ENCODE measurements around the gene CHI3L2. TPM values are rescaled to one million over a fixed set of nuclear protein-coding genes. Genes with fewer than 3 reads are reported as not detected.

Gene CHI3L2
- polyA plus RNA-seq, 4 donors: 0.11 to 0.31 TPM; not detected in 2

- DNase-seq (ENCODE audit: low read depth in 4 of 4, low spot score in 3 of 4): no peak
Measured at GRCh38 chr1:111242805-111243523, 15.5 kb downstream of the CHI3L2 start.

DNA sequence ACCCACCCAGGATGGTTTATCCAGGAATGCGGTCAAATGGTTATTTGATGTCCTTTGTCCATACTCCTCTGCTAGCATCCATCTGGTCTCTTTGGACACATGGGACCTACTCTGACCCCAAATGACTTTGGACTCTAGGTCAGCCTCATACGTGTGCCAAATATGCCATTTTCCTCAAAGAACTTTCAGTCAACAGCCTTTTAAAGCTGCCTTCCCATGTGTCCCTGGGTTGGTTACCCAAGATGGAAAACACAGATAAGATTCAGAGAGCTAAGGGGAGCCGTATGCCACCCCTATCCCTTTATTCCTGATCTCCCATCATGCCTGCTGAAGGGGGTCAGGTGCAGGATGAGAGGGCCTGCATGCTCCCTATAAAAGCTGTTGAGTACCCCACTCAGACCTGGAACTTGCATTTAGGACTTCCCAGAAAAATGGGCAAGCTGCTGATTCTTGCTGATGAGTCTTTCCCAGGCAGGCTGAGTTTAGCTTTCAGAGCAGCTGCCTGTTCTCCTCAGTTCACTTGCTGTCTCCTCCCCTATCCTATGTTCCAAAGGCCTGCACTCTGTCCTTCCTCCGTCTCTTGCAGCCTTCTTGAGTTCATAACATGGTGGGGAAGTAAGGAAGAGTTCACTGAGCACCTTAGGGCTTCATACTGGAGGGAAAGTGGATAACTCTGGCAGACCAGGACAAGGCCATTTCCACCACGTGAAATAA, 19.8 kb downstream of the CHI3L2 start:
- DNase-seq (ENCODE audit: low read depth in 4 of 4, low spot score in 3 of 4): no peak

DNA sequence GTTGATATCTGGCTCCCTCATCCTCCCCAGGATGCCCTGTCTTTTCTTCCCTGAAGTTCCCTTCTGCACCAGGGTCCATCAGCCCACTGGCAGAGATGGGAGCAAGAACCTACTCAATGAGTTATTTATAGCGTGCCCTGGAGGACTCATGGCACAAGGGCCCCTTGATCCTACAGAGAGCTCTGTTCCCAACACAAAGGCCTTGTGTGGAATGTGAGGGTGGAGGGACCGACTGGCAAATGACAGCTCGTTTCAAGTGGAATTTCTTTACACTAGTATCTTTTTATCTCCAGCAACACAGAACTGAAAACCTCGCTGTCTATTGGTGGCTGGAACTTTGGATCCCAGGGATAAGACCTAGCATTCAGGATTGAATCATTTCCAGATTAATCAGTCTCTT, 22.4 kb downstream of the CHI3L2 start:
- DNase-seq (ENCODE audit: low read depth in 4 of 4, low spot score in 3 of 4): no peak

DNA sequence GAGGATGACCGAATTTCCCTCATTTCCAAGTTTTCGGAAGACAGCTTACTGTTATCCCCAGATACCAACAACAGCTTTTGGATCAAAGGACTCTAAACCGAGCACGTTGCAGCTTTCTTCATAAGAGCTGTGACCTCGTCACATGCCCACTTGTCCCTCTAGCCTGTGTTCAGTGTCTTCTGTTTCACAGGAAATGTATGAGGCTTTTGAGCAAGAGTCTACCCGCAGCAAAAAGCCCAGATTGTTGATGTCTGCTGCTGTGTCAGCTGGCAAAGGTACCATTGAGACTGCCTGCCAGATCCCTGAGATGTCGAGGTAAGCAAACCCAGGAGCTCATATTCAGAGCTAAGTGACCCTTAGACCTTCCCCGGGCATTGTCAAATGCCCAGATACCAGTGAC, 24.1 kb downstream of the CHI3L2 start:
- DNase-seq (ENCODE audit: low read depth in 4 of 4, low spot score in 3 of 4): no peak

GRCh38 chr1:111252786-111253185, 25.3 kb downstream of the CHI3L2 start:
- no peak for DNase-seq (ENCODE audit: low read depth in 4 of 4, low spot score in 3 of 4)

DNA sequence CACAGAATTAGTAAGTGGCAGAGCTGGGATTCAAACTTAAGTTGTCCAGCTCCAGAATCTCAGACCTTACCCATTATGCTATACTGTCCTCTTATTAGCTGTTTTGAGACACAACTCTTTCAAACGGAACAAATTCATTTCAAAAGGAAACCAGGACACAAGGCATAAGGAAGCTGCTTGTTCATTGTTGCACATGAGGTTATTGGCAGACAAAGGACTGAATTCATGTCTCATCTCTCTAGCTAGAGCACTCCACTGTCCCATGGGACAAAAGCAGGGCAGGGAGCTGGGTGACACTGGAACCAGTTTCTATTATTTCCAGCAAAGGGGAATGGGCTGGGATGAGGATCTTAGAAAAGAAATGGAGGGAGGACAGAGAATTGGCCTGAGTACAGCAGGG, 26.4 kb downstream of the CHI3L2 start:
- DNase-seq (ENCODE audit: low read depth in 4 of 4, low spot score in 3 of 4): no peak

GRCh38 chr1:111256988-111257658, 29.6 kb downstream of the CHI3L2 start:
- no peak for DNase-seq (ENCODE audit: low read depth in 4 of 4, low spot score in 3 of 4)

DNA sequence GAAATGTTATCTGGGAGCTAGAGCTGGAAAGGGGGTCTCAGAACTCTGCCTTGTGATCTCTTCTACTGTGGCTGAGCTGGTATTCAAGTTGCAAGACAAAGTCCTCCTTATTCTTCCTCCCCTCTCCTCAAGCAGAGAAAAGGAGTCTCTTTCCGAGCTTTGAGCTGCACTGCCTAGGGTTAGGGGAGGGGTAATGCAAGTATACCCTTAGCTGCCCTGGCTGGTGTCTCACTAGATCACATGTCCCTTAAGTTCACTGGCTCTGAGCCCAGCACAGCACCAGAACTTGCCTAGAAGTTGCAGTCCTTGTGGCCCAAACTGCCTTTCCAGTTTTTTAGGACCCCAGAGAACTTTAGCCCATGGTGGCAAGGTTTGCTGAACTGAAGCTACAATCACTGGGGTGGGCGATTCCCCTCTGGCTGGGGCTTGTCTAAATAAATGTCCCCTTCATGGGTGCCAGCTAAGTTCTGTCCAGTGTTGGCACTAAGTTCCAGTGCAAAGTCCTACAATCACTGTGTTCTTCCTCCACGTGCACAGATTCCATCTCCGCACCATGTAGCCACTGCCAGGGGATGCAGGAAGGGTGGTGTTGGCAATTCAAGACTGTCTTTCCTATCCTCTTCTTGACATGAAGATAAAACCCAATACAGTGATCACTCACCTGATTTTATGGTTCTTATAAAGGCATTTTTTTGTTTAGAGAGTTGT, 40.4 kb downstream of the CHI3L2 start:
- no peak for DNase-seq (ENCODE audit: low read depth in 4 of 4, low spot score in 3 of 4)

- no peak for DNase-seq (ENCODE audit: low read depth in 4 of 4, low spot score in 3 of 4)
Measured at GRCh38 chr1:111269825-111270406, 42.4 kb downstream of the CHI3L2 start.

DNA sequence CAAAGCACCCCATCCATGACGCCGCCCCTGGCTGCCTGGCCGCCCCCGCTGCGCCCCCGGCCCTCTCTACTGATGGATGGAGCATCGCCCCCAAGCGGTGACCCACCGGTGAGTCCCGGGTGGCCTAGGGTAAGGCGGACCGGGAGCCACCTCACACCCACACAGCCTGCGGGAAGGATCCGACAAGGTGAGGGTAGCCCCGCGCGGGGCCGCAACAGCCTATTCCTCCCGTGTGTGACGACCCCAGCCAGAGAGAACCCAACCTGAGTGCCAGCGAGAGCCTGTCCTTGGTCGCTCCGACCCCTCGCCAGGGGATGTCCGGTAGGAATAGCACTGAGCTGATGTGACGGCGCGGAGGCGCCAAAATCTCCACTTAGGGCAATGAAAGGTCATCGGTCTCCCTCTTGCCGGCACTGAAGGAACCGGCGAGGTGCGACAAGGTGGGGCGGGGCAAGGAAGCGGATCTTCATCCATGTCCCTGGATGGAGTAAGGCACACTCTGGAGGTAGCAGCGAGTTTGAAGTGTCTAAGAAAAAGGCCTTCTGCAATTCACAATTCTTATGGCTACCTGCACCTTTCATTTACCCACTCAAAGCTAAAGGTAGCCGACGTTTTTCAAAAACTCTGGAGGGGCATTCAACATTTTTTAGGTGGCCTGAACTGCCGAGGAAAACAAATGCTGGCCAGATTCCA, 43.4 kb downstream of the CHI3L2 start:
- DNase-seq (ENCODE audit: low read depth in 4 of 4, low spot score in 3 of 4): no peak

GRCh38 chr1:111271464-111271801, 43.9 kb downstream of the CHI3L2 start:
- no peak for DNase-seq (ENCODE audit: low read depth in 4 of 4, low spot score in 3 of 4)

DNA sequence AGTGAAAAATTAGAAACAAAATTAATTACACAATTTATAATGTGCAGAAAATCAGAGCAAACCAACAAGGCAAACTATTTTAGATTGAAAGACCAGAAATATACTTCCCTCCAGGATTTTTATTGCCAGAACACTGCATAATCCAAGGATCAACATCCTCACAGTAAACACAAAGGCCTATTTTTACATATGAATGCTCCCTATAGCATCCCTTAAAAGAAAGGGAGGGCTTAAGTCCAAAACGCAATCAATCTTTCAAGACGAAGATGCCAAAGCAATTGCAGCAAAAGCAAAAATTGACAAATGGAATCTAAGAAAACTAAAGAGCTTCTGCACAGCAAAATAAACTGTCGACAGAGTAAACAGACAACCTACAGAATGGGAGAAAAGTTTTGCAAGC, 44.6 kb downstream of the CHI3L2 start:
- DNase-seq (ENCODE audit: low read depth in 4 of 4, low spot score in 3 of 4): no peak

DNA sequence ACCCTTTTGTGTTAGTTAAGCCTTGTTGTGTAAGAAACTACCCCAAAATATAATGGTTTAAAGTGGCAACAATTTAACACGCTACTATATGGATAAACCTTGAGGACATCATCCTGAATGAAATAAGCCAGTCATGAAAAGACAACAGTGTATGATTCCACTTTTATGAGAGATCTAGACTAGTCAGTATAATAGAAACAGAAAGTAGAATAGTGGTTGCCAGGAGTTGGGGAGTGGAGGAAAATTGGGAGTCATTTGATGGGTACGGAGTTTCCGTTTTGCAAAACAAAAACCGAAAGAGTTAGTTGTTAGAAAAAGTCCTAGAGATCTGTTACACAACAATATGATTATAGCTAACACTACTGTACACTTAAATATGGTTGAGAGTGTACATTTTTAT, 47.1 kb downstream of the CHI3L2 start:
- no peak for DNase-seq (ENCODE audit: low read depth in 4 of 4, low spot score in 3 of 4)

DNA sequence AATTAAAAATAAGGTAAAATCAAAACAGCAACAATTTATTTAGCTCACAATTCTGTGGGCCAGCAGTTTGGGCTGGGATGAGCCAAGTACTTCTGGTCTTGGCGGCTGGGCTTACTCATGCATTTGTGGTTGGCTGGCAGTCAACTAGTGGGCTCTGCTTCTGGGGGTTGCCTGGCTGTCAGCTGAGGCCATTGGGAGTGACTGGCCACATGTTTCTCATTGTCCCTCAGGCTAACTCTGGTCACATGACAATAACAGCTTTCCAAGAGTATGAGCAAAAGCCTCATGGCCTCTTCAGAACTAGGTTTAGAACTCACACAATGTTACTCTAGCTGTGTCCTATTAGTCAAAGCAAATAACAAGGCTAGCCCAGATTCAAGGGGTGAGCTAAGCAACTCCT, 47.6 kb downstream of the CHI3L2 start:
- no peak for DNase-seq (ENCODE audit: low read depth in 4 of 4, low spot score in 3 of 4)

- no peak for DNase-seq (ENCODE audit: low read depth in 4 of 4, low spot score in 3 of 4)
Measured at GRCh38 chr1:111275780-111276433, 48.4 kb downstream of the CHI3L2 start.

GRCh38 chr1:111279144-111279543, 51.6 kb downstream of the CHI3L2 start:
- DNase-seq (ENCODE audit: low read depth in 4 of 4, low spot score in 3 of 4): no peak

DNA sequence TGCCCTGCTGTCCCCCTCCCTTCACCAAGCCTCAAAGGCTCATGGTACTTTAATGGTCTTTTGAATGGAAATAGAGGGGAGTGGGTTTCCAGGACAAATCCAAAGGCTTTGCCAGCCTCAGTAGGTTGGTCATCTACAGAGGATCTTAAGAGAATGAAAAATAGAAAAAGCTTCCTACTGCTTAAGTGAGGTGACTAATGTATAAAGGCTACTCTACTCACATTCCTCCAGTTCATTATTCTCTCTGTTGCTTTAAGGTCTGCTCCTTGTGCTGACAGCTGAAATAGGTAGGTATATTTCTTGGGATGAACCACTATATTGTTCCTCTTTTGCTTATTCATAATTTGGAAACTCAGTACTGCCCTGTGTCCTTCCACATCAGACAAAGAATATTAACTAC, 52.8 kb downstream of the CHI3L2 start:
- DNase-seq (ENCODE audit: low read depth in 4 of 4, low spot score in 3 of 4): no peak

DNA sequence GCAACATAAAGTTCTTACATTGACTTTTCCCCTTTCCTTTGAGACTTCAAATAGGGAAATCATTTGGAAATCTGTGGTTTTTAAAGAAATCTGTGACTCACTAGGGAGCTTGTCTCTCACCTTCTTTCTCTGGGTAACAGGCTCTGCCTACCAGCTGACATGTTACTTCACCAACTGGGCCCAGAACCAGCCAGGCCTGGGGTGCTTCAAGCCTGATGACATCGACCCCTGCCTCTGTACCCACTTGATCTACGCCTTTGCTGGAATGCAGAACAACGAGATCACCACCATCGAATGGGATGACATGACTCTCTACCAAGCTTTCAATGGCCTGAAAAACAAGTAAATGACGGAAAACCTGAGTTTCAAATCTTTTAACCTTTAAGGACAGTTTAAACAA, 53.9 kb downstream of the CHI3L2 start:
- no peak for DNase-seq (ENCODE audit: low read depth in 4 of 4, low spot score in 3 of 4)

GRCh38 chr1:111283838-111284237, 56.3 kb downstream of the CHI3L2 start:
- DNase-seq (ENCODE audit: low read depth in 4 of 4, low spot score in 3 of 4): no peak

GRCh38 chr1:111285879-111286278, 58.4 kb downstream of the CHI3L2 start:
- no peak for DNase-seq (ENCODE audit: low read depth in 4 of 4, low spot score in 3 of 4)

Data from left renal pelvis (tissue), 4 donors.